GM18505 (cell line): ENCODE measurements around the gene DAPK3.
"Not testable (repeated sequence)": the region's sequence is repeated elsewhere in the genome, so short reads cannot be mapped to it uniquely, and the experiment has no call there.

Experiments used
- ATAC-seq: cut with Tn5 transposase; IDR thresholded peaks from one replicate; pipeline ENCODE4 v1.9.1; 2021; ENCODE audit not compliant: unreplicated experiment
- POLR2A ChIP-seq: IDR thresholded peaks from 4 replicates; pipeline ENCODE4 v1.6.1; 2011; ENCODE audit warnings: borderline replicate concordance; ENCODE audit not compliant: insufficient read depth, insufficient read length; ENCODE audit errors: extremely low read depth

The DAPK3 gene

GRCh38 chr19:3949997-3950859 lies 20.7 kb downstream of the DAPK3 start:
- no peak for TF ChIP-seq POLR2A
- no peak for ATAC-seq

GRCh38 chr19:3949294-3949693 lies 21.6 kb downstream of the DAPK3 start:
- ATAC-seq: no peak
- TF ChIP-seq POLR2A: no peak

- not testable (repeated sequence) for ATAC-seq
Observed at GRCh38 chr19:3947316-3947933, 23.5 kb downstream of the DAPK3 start.

- TF ChIP-seq POLR2A: no peak
- no peak for ATAC-seq
Observed at GRCh38 chr19:3945838-3946237, 25.1 kb downstream of the DAPK3 start.

- TF ChIP-seq POLR2A: no peak
- ATAC-seq: no peak
Observed at GRCh38 chr19:3944018-3944721, 26.7 kb downstream of the DAPK3 start.

GRCh38 chr19:3942790-3943409 lies 28.0 kb downstream of the DAPK3 start:
- ATAC-seq: no peak
- TF ChIP-seq POLR2A: no peak

GRCh38 chr19:3938300-3938950 lies 32.5 kb downstream of the DAPK3 start:
- not testable (repeated sequence) for ATAC-seq

- ATAC-seq: no peak
- no peak for TF ChIP-seq POLR2A
Observed at GRCh38 chr19:3936506-3937442, 34.1 kb downstream of the DAPK3 start.

GRCh38 chr19:3932931-3933810 lies 37.7 kb downstream of the DAPK3 start, which contains the start of gene NMRK2:
TSS of gene NMRK2 (plus strand) at chr19:3933069. CDS start at chr19:3933672, 603 bp downstream.
- no peak for ATAC-seq
- TF ChIP-seq POLR2A: no peak

- ATAC-seq: no peak
- TF ChIP-seq POLR2A: no peak
Observed at GRCh38 chr19:3931041-3931440, 39.9 kb downstream of the DAPK3 start.

GRCh38 chr19:3923912-3924311 lies 47.0 kb downstream of the DAPK3 start:
- no peak for ATAC-seq
- no peak for TF ChIP-seq POLR2A
